ENCODE results near the gene ATRAID. TPM values are rescaled to one million over a fixed set of nuclear protein-coding genes. Genes with fewer than 3 reads are reported as not detected.
"Not testable (repeated sequence)": the region's sequence is repeated elsewhere in the genome, so short reads cannot be mapped to it uniquely, and the experiment has no call there.

ATRAID gene
- total and polyA plus RNA-seq, 10 of the 15 experiments (the other 5 are each of a cell fraction or from before 2014, with no cell fraction given), result 65.6 to 180 (median 120) TPM

GRCh38 chr2:27175781-27176180, 36.1 kb upstream of the ATRAID start:
- H3K4me3 ChIP-seq; H3K4me2 ChIP-seq (ENCODE audit: control insufficient read depth, insufficient read depth); in situ Hi-C loops (cut with MboI); FAIRE-seq; H3K4me1 ChIP-seq (ENCODE audit: control insufficient read depth, insufficient read depth, low read length); DNase-seq (ENCODE audit: low read depth, low spot score); BruUV-seq (replicated peaks); H3K27me3 ChIP-seq (replicated peaks in 1 of 2; ENCODE audit: control insufficient read depth in 2 of 2, insufficient read depth in 2 of 2, low read length in 1 of 2); H3K79me2 ChIP-seq (ENCODE audit: control insufficient read depth, insufficient read depth, low read length); H3K9me3 ChIP-seq (replicated peaks; ENCODE audit: control insufficient read depth, insufficient read depth, low read length); ATAC-seq; RAD21 ChIA-PET (ENCODE audit: unreplicated experiment); H3K27ac ChIP-seq (ENCODE audit: control insufficient read depth, insufficient read depth); H3K36me3 ChIP-seq (ENCODE audit: control insufficient read depth in 2 of 2, insufficient read depth in 2 of 2, low read length in 1 of 2); H4K20me1 ChIP-seq (ENCODE audit: control insufficient read depth, insufficient read depth); H3K9ac ChIP-seq (ENCODE audit: control insufficient read depth, insufficient read depth, low read length); H2AFZ ChIP-seq (ENCODE audit: control insufficient read depth, low read depth, low read length): not testable (repeated sequence)
- intact Hi-C loops (cut with micrococcal nuclease; ENCODE audit: unreplicated experiment), result loop anchor here (10.0 kb wide), 1 partner anchor 109 kb away; the partner anchor contains the start of gene TRIM54
- ChIA-PET SMC1A (ENCODE audit: uncharacterized antibody, unreplicated experiment) (interaction anchor here (1.3 to 1.5 kb wide), 2 partner anchors 9 to 80 kb away, joined by 3 read pairs; no protein-coding TSS in a partner anchor), CTCF (interaction anchor here (0.8 to 1.1 kb wide), 3 partner anchors 10 to 127 kb away, joined by 3 to 4 read pairs (median 3); no protein-coding TSS in a partner anchor), POLR2A (interaction anchor here (0.6 kb wide), 1 partner anchor 19 kb away, joined by 4 read pairs; no protein-coding TSS in a partner anchor)
- 41% methylated on average over 4 of the region's 4 CpGs for WGBS (ENCODE audit: insufficient coverage, insufficient replicate concordance, low lambda C conversion rate, missing lambda C conversion rate)

- ChIA-PET RAD21 (ENCODE audit: unreplicated experiment) (no interaction called here), SMC1A (ENCODE audit: uncharacterized antibody, unreplicated experiment) (interaction anchor here (2.0 kb wide), 1 partner anchor 78 kb away, joined by 4 read pairs; no protein-coding TSS in a partner anchor), POLR2A (interaction anchor here (1.0 kb wide), 1 partner anchor 10 kb away, joined by 3 read pairs; no protein-coding TSS in a partner anchor), CTCF (interaction anchor here (0.6 to 0.7 kb wide), 2 partner anchors 68 to 102 kb away, joined by 3 read pairs; no protein-coding TSS in a partner anchor)
- ATAC-seq (no peak), FAIRE-seq (no peak), DNase-seq (ENCODE audit: low read depth, low spot score) (no peak)
- Histone ChIP-seq H3K27me3 (replicated peaks in 1 of 2; ENCODE audit: control insufficient read depth in 2 of 2, insufficient read depth in 2 of 2, low read length in 1 of 2) (no peaks in the 10 kb centered on the region; a peak in 1 of 4 replicates), H3K79me2 (ENCODE audit: control insufficient read depth, insufficient read depth, low read length) (no peaks in the 10 kb centered on the region), H2AFZ (ENCODE audit: control insufficient read depth, low read depth, low read length) (no peak overlapping the region), H3K9ac (ENCODE audit: control insufficient read depth, insufficient read depth, low read length) (no peak overlapping the region), H4K20me1 (ENCODE audit: control insufficient read depth, insufficient read depth) (no peaks in the 10 kb centered on the region), H3K4me1 (ENCODE audit: control insufficient read depth, insufficient read depth, low read length) (peaks cover 6% of the 10 kb centered on the region; the same call in 1 of the 2 replicates), H3K36me3 (ENCODE audit: control insufficient read depth in 2 of 2, insufficient read depth in 2 of 2, low read length in 1 of 2) (no peaks in the 10 kb centered on the region), H3K27ac (ENCODE audit: control insufficient read depth, insufficient read depth) (no peak overlapping the region), H3K4me2 (ENCODE audit: control insufficient read depth, insufficient read depth) (no peak overlapping the region), H3K9me3 (replicated peaks; ENCODE audit: control insufficient read depth, insufficient read depth, low read length) (no peaks in the 10 kb centered on the region), H3K4me3 (no peak overlapping the region)
- BruUV-seq (replicated peaks), result no TSS peak
- intact Hi-C loops (cut with micrococcal nuclease; ENCODE audit: unreplicated experiment) (loop anchor here (10.0 kb wide), 1 partner anchor 107 kb away; the partner anchor contains the start of gene TRIM54), in situ Hi-C loops (cut with MboI) (no loop called here)
- WGBS (ENCODE audit: insufficient coverage, insufficient replicate concordance, low lambda C conversion rate, missing lambda C conversion rate), result 34% methylated on average over 15 of the region's 15 CpGs
- no peak for TF ChIP-seq CREB1 (IDR thresholded peaks at IDR 0.05; ENCODE audit: low read depth)
- no peak for TF ChIP-seq RCOR1 (conservative IDR thresholded peaks at IDR 0.05; ENCODE audit: low read depth, low read length)
- TF ChIP-seq TCF12 (IDR thresholded peaks at IDR 0.05; ENCODE audit: low read depth, low read length), result no peak
- no peak for TF ChIP-seq IRF4 (IDR thresholded peaks at IDR 0.05; ENCODE audit: low read depth, low read length)
Measured at GRCh38 chr2:27177441-27178351, 34.1 kb upstream of the ATRAID start.

Measured in GM12878 (cell line).